ENCODE data around the gene DDAH2.

The DDAH2 gene

DNA sequence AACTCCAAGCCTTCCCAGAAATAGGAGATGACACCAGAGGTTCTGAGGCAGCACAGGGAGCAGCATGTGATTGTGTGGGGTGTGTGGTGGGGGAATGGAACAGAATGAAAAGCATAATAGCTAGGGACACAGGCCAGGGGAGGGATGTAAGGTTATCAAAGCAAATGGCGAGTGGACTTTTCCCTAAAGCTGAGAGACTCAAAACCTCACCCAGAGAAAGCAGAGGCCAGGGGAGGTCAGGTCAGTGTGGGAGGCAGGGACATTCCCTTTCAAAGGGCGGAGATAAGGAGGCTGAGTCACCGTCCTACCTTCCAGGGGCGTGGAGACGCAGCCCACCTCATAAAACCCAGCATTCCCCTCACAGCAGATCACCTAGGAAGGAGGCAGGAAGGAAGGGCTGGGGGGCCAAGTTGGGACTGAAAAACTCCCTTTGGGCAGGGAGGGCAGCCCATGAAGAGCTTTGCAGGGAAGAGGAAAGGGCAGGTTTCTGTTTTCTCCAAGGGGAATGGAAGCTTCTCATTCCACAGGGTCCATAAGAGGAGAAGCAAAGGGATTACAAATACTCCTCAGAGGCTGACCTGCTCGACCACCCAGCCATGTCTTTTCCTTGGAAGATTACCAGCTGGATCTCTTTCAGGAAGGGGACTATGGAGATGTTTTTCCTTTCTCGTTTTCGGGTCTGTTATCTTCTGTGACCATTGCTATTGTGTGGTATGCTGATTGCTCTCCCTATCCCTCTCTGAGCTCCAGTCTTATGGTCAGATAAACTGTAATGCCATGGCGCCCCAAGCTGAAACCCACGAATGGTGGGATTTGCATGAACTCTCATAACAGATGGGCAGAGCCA lies 38.6 kb downstream of the DDAH2 start:
- no peak for DNase-seq (ENCODE audit: low read depth)

DNA sequence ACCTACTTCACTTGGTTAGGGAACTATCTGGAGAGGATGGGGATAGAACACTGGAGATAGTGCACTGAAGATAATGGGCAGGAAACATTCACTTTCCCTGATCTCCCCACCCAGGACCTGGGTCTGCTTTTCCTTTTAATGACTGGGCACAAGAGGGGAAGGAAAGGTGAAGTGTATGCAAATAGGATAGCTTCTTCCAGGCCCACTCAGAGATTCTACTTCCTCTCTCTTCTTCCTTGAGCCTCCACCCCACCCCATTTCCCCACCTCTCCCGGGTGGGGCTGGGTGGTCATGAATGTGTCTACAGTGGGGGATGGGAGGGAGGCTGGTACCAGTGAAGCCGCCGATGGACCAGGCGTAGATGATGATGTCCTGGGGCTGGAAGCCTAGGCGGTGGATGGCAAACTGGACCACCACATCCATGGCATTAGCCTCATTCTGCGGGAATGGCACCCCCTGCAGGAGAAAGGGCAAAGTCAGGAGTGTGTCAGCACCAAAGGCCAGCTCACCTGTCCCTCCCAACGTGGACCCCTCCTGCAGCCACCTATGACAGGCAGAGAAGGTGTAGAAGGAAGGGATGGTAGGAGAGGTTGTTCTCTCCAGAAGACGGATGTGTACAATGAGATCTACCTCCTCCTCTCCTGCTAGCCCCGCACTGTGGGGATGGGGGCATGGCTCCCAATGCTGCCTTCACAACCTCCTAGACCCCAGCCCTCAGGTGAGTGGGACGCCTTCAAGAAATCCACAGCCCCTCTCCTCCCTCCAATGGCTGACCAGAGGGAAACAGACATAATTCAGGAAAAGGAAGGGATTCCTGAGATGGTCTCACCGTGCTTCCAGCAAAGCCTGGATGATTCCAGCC lies 39.6 kb downstream of the DDAH2 start:
- DNase-seq (ENCODE audit: low read depth) = no peak

DNA sequence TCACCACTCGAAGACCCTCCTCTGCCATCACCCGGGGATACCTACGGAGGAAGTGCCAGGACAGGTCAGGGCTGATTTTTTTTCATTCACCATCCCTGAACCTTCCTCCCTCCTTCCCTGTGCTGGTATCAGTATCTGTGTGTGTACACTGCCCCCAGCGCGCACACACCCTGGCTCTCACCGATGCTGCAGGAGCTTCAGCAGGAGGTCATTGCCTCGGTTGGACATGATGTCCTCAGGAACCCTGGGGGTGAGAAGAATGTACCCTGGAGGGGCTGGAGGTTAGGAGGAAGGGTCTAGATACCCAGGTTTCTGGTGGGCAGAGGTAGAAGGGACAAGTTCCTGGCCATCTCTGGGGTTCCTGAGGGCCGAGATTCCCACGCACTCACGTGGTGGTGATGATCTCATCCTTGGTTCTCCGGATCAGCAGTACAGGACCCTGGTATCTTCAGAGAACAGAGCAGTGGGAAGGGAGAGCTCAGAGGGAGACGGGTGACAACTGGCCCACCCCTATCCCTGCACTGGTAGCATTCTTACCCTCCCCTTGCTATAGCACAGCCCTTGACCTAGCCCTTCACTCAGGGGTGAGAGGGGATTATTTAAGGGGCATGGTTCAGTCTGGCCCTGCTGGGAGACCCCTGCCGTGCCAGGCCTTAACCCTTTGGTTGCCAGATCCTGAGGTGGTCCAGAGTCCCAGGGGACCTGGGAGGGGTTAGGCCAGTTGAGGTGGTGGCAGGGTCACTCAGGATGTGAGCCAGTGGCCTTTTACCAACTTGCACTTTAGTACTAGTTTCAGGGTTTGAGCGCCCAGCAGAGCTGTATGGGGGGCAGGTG lies 41.0 kb downstream of the DDAH2 start:
- DNase-seq (ENCODE audit: low read depth) = no peak

DNA sequence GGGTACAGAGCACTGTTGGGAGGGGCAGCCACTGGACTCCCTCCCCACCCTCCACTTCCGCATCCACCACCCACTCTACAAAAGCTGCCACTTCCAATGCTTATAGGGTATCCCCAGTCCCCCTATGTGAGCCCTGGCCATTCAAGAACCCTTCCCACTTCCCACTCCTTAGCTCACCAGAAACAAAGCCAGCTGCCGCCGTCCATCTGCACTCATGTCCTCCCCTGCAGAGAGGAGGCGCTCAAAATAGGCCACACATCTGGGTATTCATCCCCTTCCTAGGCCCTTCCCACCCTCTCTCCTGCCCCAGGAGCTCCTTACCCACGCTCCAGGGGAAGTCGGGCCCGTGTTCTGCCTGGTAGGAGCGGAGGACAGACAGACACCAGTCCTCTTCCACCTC lies 41.8 kb downstream of the DDAH2 start:
- DNase-seq (ENCODE audit: low read depth) = no peak

DNA sequence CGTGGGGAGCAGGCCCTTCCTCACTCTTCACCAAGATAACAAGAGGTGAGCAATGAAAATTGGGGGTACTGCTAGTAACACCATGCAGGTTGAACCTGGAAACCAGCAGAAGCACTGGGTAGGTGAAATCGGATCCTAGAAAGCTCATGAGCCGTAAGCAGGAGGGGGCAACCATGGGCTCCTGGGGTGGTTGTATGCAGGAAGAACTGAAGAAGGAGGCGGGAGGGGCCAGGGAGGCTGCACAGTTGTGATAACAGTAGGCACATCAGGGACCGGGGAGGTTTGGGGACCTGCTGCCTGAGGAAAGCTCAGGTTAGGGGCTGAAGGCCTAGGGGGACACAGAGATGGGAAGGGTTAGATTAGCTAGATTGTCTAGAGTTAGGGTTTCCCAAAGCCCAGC lies 42.6 kb downstream of the DDAH2 start:
- DNase-seq (ENCODE audit: low read depth) = no peak

DNA sequence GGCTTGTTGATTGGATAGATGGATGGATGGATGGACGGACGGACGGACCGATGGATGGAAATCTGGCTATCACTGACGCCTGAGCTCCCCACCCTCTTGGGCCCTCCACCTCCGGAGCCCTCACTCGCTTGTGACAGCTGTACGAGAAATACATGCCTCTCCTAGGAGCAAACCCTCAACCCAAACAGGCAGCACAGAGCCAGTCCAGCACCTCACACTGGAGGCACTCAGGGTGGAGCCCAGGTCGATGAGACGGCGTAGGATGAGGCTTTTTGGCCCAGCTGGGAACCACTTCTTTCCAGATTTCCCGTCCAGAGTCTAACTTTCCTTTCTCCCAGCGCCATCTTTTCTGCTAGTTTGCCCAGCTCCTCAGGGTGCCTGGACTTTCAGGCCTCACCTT lies 45.5 kb downstream of the DDAH2 start:
- no peak for DNase-seq (ENCODE audit: low read depth)

DNA sequence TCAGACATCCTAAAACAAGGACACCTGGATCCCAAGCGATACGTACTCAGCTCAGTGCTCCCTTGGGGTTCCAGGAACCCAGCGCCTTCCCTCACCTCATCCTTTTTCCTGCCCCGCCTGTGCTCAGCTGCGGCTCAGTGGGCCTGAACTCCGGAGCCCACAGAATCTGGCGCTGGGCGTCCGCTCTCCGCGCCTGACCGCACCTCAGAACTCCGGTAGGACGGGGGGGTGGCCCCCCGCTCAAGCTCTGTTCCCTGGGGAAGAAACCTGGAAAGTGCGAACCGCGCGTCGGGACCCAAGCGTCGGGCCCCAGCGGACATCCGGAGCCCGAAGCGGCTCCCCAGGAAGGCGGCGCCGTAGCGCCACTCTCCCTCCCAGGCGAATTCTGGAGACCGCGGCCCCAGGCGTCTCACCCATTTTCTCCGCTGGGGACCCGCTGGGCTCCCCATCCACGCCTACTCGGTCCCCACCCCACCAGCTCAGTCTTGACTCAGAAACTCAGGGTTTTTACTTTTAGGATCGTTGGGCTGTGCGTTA lies 47.9 kb downstream of the DDAH2 start:
- DNase-seq (ENCODE audit: low read depth) = no peak

DNA sequence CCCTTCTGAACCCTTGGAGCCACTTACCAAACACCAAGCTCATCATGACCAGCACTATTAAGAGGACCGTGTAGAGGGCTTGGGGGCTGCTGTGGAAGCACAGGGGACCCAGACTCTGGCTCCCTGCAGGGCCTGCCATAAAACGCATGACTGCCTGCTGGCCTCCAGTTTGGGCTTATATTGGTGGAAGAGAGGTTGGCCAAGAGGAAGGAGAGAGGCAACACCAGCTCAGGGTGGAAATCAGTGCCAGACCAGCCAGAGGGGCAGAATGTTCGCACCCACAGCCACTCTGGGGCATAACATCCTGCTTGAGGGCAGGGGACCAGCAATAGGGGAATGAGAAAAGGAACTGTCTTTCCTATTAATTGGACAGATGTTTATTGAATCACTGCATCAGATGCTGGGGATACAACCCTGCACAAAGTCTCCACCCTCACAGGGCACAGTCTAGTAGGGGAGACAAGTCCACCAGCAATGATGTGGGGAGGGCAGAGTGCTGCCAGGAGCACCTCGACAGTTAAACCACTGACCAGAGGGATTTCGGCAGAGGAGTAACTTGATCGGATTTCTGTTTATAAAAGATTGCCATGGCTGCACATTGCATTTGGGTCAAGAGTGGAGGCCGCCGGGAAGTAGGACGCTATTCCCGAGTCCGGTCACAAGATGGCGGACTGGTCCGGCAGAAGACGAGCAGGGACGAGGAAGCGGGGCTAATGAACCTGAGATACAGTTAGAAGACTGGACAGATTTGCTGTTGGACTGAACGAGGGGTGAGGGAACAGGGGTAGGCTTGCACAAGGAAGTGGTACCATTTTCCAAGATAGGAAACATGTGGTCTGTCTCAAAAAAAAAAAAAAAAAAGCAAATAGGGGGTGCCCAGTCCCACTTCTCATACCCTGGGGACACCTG lies 48.6 kb downstream of the DDAH2 start, which contains the start of gene LY6G5C:
Gene LY6G5C (minus strand): TSS at position 842 of the 909 bp plus-strand sequence. CDS start 694 bp downstream, at position 148.
- peak; percentile 49 for DNase-seq (ENCODE audit: low read depth)

DNA sequence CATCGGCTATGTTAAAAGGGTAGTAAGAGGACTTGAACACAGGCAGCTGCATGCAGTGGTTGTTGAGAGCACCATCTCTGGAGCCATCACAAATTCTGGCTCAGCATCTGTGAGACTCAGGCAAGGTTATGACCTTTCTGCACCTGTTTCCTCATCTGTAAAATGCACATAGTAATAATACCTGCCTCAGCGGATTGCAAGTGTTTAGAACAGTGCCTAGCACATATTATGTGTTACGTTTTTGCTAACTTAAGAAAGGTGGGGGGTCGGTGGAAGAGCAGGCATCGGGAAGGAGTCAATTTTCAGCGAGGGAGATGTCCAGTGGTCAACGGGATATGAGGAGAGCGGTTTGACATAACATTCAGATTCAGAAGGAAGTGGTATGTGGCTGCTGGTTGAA lies 51.1 kb downstream of the DDAH2 start:
- DNase-seq (ENCODE audit: low read depth) = no peak

All from stimulated activated CD8-positive, alpha-beta memory T cell treated with anti-CD3 and anti-CD28 coated beads, Interleukin-12 subunit alpha, Interleukin-12 subunit beta, amount 100 ng/mL, for 1 hour (primary cell).